HEK293 (cell line): ENCODE measurements around the gene PCBD1.

ENCODE experiments used
- KLF8 ChIP-seq: fragments of 450-650 bp; formaldehyde crosslinking; IDR thresholded peaks from 2 replicates; pipeline ENCODE4 v1.5.1; 2016; ENCODE audit warnings: missing biosample characterization, missing genetic modification characterization
- ZBTB8A ChIP-seq: fragments of 450-650 bp; formaldehyde crosslinking; IDR thresholded peaks from 2 replicates; pipeline ENCODE4 v1.5.1; 2016; ENCODE audit warnings: missing biosample characterization, missing genetic modification characterization
- ZNF121 ChIP-seq: fragments of 450-650 bp; formaldehyde crosslinking; IDR thresholded peaks from 2 replicates; pipeline ENCODE4 v1.5.1; 2016; ENCODE audit warnings: missing biosample characterization, missing genetic modification characterization
- TF ChIP-seq, protein P1 (sequence below): fragments of 450-650 bp; formaldehyde crosslinking; IDR thresholded peaks from 2 replicates; pipeline ENCODE4 v1.5.1; 2016; ENCODE audit warnings: missing biosample characterization, missing genetic modification characterization
- TF ChIP-seq, protein P2 (sequence below): fragments of 450-650 bp; formaldehyde crosslinking; IDR thresholded peaks from 2 replicates; pipeline ENCODE4 v1.5.1; 2016; ENCODE audit warnings: missing biosample characterization, missing genetic modification characterization

DNA sequence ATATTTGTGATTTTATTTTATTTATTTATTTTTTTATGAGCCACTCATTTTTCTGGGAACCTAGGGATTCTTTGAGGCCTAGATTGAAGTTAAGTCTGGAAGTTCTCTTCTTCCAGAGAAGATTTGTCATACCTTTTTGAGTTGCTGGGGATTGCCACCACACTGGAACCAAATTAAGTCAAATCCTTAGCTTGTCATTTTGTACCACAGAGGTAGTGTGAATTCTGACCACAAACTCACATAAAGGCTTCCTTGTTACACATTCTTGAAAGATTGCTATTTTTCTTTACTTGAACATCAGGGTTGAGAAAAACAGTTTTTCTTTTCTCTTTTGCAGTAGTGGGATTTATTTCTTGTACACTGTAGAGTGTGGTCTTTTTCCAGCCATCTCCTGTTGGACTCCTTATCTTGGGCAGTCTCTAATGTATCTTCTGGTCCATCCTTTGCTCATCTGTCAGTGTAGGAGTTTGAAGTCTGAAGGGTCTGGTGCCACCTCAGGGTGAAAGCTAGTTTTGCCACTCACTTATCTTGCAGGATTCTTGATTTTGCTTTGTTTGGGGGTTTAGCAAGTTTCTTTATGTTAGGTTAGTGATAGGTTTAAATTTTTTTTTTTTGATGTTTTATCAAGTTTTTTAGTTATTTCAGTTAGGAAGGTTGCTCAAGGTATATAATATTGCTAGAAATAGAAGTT is 24.8 kb downstream of the PCBD1 start:
- TF ChIP-seq ZNF121 (tag by site-specific recombination) (no peak), ZBTB8A (tag by site-specific recombination) (no peak), KLF8 (tag by site-specific recombination) (no peak)
- TF ChIP-seq, protein P1, sequence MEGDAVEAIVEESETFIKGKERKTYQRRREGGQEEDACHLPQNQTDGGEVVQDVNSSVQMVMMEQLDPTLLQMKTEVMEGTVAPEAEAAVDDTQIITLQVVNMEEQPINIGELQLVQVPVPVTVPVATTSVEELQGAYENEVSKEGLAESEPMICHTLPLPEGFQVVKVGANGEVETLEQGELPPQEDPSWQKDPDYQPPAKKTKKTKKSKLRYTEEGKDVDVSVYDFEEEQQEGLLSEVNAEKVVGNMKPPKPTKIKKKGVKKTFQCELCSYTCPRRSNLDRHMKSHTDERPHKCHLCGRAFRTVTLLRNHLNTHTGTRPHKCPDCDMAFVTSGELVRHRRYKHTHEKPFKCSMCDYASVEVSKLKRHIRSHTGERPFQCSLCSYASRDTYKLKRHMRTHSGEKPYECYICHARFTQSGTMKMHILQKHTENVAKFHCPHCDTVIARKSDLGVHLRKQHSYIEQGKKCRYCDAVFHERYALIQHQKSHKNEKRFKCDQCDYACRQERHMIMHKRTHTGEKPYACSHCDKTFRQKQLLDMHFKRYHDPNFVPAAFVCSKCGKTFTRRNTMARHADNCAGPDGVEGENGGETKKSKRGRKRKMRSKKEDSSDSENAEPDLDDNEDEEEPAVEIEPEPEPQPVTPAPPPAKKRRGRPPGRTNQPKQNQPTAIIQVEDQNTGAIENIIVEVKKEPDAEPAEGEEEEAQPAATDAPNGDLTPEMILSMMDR (tag by site-specific recombination): no peak
- TF ChIP-seq, protein P2, sequence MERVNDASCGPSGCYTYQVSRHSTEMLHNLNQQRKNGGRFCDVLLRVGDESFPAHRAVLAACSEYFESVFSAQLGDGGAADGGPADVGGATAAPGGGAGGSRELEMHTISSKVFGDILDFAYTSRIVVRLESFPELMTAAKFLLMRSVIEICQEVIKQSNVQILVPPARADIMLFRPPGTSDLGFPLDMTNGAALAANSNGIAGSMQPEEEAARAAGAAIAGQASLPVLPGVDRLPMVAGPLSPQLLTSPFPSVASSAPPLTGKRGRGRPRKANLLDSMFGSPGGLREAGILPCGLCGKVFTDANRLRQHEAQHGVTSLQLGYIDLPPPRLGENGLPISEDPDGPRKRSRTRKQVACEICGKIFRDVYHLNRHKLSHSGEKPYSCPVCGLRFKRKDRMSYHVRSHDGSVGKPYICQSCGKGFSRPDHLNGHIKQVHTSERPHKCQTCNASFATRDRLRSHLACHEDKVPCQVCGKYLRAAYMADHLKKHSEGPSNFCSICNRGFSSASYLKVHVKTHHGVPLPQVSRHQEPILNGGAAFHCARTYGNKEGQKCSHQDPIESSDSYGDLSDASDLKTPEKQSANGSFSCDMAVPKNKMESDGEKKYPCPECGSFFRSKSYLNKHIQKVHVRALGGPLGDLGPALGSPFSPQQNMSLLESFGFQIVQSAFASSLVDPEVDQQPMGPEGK: no peak
